C1 segment of cervical spinal cord (tissue), 14 donors: ENCODE results near the gene ENSA.
"Not testable (repeated sequence)": the region's sequence is repeated elsewhere in the genome, so short reads cannot be mapped to it uniquely, and the experiment has no call there.

Experiments
- DNase-seq, 14 donors: peaks; one replicate each; lab custom pipeline; 2025; lab: John Stamatoyannopoulos, UW

The ENSA gene

DNA sequence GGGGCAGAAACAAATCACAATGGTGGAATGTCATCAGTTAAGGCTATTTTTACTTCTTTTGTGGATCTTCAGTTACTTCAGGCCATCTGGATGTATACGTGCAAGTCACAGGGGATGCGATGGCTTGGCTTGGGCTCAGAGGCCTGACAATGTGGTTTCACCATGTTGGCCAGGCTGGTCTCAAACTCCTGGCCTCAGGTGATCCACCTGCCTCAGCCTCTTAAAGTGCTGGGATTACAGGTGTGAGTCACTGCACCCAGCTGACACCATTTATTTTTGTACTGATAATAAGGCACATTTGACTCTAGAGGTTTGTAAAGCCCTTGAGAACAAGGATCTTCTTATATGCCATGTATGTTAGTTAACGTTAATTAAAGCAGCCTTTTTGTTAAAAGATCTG, 48.4 kb downstream of the ENSA start:
- DNase-seq, result not testable (repeated sequence)

DNA sequence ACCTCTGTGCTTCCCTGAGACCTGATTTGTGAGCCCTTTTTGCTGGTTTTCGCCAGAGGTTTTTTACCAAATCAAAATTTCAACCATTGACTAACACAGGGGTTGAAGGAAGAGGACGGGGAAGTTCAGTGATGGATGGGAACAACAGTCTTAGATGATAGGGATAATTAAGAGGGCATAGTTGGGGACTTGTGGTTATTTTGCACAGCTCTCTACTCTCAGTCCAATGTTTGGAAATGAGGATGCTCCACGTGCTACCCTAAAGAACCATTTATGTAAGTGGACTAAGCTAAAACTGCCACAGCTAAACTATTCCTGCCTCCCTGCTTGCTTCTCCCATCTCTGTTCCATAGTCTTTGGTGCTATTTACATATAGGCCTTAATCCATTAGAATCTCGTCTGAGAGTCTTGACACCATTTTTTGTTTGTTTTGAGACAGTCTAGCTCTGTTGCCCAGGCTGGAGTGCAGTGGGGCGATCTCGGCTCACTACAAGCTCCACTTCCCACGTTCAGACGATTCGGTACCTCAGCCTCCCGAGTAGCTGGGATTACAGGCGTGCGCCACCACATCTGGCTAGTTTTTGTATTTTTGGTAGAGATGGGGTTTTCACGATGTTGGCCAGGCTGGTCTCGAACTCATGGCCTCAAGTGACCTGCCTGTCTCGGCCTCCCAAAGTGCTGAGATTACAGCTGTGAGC, 49.3 kb downstream of the ENSA start:
- DNase-seq, result peak in 1 of 14 donors; percentile 63

DNA sequence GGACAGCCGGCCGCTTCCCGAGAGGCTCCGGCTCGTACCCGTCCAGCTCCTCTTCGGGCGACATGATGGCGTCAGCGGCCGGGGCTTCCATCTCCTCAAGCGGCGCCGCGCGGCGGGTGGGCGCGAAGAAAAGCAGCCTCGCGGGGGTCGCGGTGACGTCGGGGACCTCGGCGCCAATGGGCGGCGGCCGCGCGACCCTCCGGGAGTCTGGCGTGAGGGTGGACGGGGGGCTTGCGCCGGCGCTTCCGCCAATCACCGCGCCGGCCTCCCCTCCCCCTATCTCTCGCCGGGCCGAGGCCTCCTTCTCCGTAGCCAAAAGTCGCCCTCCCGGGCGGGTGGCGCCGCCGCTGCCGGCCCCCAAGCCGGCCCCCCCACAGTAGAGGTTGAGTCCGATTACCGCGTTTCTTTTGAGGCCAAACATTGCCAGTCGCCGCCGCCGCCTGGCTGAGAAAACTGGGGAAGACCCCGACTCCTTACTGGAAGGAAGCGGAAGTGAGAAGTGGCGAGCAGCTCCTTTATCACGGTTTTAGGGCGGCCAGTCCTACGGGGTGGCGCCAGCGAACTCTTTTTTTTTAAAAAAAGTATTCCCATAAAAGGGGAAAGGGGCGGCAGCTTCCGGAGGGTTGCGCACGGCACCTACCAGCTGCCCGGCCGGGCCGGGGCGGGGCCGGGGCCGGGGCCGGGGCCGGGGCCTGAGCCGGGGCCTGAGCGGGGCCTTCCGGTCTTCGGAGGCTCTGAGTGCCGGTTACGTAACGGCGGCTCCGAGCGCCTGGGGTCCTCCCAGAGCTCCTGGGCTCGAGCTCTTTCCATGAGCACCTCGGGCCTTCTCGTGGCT, 50.1 kb downstream of the ENSA start, which contains the start of gene MCL1:
Gene MCL1, minus strand, starts transcription at position 501 of the 835 bp plus-strand sequence. Its CDS starts 80 bp downstream, at position 421.
- DNase-seq, result peak; percentile 42 to 95 (median 88)

GRCh38 chr1:150578272-150579109, 50.9 kb downstream of the ENSA start:
- peak in 10 of 14 donors; percentile 18 to 67 (median 56) for DNase-seq

GRCh38 chr1:150577557-150578271, 51.7 kb downstream of the ENSA start:
- no peak for DNase-seq

DNA sequence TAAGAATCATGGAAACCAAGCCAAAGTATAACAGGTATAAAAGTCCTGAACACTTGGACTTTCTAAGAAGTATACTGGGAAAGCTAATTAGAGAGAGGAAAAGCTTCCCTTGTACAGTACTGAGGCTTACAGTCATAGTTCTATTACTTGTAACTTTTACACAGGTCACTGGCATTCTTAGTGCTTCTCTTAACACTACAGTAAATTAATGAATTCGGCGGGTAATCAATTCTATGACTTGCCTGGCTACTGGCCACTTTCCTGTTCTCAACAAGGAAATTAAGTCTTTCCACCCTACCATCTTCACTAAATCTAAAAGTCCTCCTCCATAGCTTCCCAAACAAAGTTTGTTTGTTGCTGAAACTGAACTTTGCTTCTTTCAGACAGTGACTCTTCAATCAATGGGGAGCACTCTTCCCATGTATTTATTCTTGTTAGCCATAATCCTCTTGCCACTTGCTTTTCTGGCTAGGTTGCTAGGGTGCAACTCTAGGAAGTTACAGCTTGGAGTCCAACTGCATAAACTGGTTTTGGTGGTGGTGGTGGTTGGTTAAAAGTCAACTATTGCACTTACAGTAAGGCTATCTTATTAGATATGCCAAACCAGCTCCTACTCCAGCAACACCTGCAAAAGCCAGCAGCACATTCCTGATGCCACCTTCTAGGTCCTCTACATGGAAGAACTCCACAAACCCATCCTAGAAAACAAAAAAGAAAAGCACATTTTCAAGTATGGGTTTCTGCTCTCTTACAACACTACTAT, 52.4 kb downstream of the ENSA start:
- no peak for DNase-seq

DNA sequence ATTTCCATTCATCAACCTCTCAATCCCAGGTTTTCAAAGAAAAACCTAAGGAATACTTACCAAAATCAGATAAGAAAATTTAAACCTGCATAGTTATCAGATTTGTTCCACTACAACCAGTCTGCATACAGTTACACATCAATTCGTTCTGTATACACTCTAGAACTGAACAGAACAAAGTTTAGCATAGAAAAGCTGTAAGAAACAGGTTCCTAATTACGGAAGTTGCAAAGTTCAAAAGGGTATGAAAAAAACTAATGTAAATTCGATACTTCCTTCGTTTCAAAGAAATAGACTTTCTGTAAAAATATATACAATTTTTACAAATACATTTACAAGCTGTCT, 53.1 kb downstream of the ENSA start:
- DNase-seq, result no peak

DNA sequence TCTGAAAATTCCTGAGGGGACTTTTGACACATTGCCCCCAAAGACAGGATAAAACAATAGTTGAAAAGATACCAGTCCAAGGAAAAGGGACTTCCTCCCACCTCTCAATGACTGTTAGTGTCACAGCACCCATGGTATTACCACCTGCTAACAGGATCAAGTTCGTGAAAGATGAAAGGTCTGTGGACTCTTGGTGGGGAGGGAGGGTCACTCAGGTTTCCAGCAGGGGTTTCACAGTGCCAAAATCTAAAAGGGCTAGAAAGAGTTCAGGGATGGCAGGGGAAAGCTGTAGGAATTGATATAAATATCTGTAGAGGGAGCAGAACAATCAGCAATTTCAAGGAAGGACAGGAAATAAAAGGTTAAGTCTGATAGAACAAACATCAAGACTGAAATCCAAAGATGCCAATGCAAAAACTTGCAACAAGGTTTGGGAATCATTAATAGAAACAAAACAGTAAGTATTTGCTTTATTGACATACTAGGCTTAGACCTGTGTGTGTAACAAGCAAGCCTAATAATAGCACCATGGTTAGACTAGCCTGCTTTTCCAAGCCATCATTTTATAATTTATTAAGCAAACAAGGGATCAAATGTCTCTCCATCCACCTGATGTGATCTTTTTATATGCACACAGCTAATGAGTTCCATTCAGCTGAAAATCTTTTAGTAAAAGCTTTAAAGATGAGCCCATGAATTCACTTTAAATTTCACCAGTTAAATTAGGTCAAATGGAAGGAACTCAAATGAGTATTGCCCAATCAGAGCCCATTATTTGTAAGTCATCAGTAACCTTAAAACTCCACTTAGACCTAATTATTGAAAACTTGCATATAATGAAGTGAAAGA, 53.7 kb downstream of the ENSA start:
- DNase-seq, result no peak

GRCh38 chr1:150575072-150575489, 54.3 kb downstream of the ENSA start:
- no peak for DNase-seq

DNA sequence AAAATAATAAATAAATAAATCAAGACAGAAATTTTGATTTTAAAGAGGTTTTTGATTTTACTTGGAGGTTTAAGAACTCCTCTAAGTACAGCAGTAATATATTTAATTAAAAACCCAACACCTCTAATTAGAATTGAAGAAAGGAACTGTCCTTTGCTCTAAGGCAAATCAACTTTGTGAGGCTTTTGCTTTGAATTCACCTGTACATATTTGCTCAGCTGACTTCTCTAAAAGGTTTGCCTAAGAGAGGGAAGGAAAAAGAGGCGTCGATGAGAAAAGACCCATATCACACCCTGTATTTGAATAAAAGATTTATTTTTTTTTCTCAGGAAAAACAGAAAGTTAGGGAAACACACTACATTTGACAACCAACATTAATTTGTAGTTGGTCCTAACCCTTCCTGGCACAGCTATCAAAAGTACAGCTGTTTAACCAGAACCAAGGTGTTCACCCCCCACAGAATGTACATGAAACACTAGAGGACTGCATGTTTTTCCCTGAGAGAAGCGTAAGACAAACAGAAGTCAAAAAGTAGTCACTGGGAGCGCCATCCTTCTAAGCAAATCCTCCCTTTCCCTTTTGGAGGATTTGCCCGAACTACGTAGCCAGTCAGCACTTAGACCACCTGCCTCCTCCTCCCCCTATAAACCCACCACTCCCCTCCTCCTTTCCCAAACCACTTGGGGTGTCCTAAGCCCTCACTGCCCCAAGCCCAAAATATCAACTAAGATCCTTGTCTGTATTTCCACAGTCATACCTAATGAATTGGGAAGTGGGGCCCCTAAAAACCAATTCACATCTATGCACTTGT, 54.9 kb downstream of the ENSA start:
- DNase-seq, result no peak

DNA sequence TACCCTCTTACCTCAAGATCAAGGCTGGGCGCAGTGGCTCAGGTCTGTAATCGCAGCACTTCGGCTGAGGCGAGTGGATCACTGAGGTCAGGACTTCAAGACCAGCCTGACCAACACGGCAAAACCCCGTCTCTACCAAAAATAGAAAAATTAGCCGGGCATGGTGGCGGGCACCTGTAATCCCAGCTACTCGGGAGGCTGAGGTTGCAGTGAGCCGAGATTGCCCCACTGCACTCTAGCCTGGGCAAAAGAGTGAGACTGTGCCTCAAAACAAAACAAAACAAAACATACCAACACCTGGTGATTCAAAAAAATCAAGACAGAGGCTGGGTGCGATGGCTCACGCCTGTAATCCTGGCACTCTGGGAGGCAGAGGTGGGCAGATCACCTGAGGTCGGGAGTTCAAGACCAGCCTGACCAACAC, 55.8 kb downstream of the ENSA start:
- not testable (repeated sequence) for DNase-seq

- DNase-seq, result no peak
Measured at GRCh38 chr1:150572918-150573647, 56.3 kb downstream of the ENSA start.
